Immature natural killer cell (primary cell): ENCODE measurements around the gene BET1L. TPM values are rescaled to one million over a fixed set of nuclear protein-coding genes. Genes with fewer than 3 reads are reported as not detected.
"Not testable (repeated sequence)": the region's sequence is repeated elsewhere in the genome, so short reads cannot be mapped to it uniquely, and the experiment has no call there.

Experiments
- DNase-seq, 3 donors: peaks; one replicate each; pipeline ENCODE4 v3.0.0; 2022; ENCODE audit warnings: mixed read lengths in 1 of 3
- H3K27ac Mint-ChIP-seq, 6 donors: one replicate each; pipeline ENCODE4 v1.8.0; 2020; ENCODE audit warnings: mixed read lengths in 6 of 6, mild to moderate bottlenecking in 5 of 6, inconsistent platforms in 4 of 6, moderate library complexity in 3 of 6
- H3K27me3 Mint-ChIP-seq, 3 donors: one replicate each; pipeline ENCODE4 v1.8.0; 2020 to 2021; ENCODE audit warnings: low read depth in 3 of 3, mild to moderate bottlenecking in 3 of 3, mixed read lengths in 3 of 3, moderate library complexity in 3 of 3, inconsistent platforms in 1 of 3
- H3K36me3 Mint-ChIP-seq, 3 donors: one replicate each; pipeline ENCODE4 v1.8.0; 2020; ENCODE audit warnings: mixed read lengths in 3 of 3, inconsistent platforms in 2 of 3, mild to moderate bottlenecking in 2 of 3
- H3K4me1 Mint-ChIP-seq, 2 donors: one replicate each; pipeline ENCODE4 v1.8.0; 2020; ENCODE audit warnings: inconsistent platforms in 2 of 2, mild to moderate bottlenecking in 2 of 2, mixed read lengths in 2 of 2, moderate library complexity in 1 of 2
- H3K4me3 Mint-ChIP-seq, 5 donors: one replicate each; pipeline ENCODE4 v1.8.0; 2020; ENCODE audit warnings: mild to moderate bottlenecking in 5 of 5, mixed read lengths in 5 of 5, inconsistent platforms in 3 of 5, moderate library complexity in 3 of 5
- H3K9me3 Mint-ChIP-seq, 6 donors: one replicate each; pipeline ENCODE4 v1.8.0; 2020; ENCODE audit warnings: mild to moderate bottlenecking in 6 of 6, mixed read lengths in 6 of 6, inconsistent platforms in 4 of 6, moderate library complexity in 3 of 6
- polyA plus RNA-seq, 3 donors: library from polyadenylated mRNA; unstranded; fragments of 300-500 nt; fragmentation: Illumina TruSeq; gene quantifications; one replicate each; pipeline ENCODE4 v1.2.3, GENCODE V29; 2021

The BET1L gene
- polyA plus RNA-seq, 3 donors from 2014 or later: 12.1 to 39.5 (median 24.6) TPM

- Mint-ChIP-seq H3K27me3 (peaks cover 0 to 4% (median 2%) of the 10 kb centered on the region in 3 donors), H3K36me3 (peaks cover 14 to 28% (median 20%) of the 10 kb centered on the region in 3 donors), H3K27ac (peak overlapping the region in 3 of 6 donors; percentile 31 to 65 (median 35)), H3K4me1 (no peaks in the 10 kb centered on the region), H3K4me3 (no peak overlapping the region), H3K9me3 (no peaks in the 10 kb centered on the region)
- no peak for DNase-seq
Observed at GRCh38 chr11:223026-223789, 16.0 kb upstream of the BET1L start.

- Mint-ChIP-seq H3K27ac (peak overlapping the region in 2 of 6 donors; percentile 43 to 47), H3K4me1 (peaks cover 0 to 6% of the 10 kb centered on the region in 2 donors), H3K36me3 (peaks cover 14 to 24% (median 16%) of the 10 kb centered on the region in 3 donors), H3K4me3 (no peak overlapping the region), H3K9me3 (no peaks in the 10 kb centered on the region), H3K27me3 (peaks cover 0 to 3% (median 2%) of the 10 kb centered on the region in 3 donors)
- no peak for DNase-seq
Observed at GRCh38 chr11:221998-222789, 15.0 kb upstream of the BET1L start.

DNA sequence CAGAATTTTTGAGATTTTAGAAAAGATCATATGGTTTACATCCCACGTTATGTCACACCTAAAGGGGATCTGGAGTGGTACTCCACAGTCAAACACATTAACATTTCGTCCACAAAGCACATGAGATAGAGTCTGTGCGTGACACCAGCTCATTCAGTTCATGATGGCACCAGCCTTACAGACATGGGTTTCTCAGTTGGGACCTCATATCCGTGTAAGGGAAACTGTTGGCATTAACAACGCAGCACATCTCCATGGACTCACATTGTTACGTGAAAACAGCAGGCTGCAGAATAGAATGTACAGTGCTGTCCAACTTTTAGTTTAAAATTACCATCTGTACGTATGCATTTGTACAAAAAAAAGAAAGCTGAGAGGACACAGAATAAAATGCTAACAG, 14.3 kb upstream of the BET1L start:
- Mint-ChIP-seq H3K36me3 (peaks cover 14 to 24% (median 16%) of the 10 kb centered on the region in 3 donors), H3K4me3 (no peak overlapping the region), H3K4me1 (peaks cover 0 to 6% of the 10 kb centered on the region in 2 donors), H3K27ac (no peak overlapping the region), H3K27me3 (peaks cover 0 to 3% (median 2%) of the 10 kb centered on the region in 3 donors), H3K9me3 (no peaks in the 10 kb centered on the region)
- no peak for DNase-seq

GRCh38 chr11:220641-221215, 13.5 kb upstream of the BET1L start:
- not testable (repeated sequence) for H3K27ac Mint-ChIP-seq, DNase-seq, H3K9me3 Mint-ChIP-seq, H3K4me3 Mint-ChIP-seq, H3K27me3 Mint-ChIP-seq, H3K4me1 Mint-ChIP-seq
- H3K36me3 Mint-ChIP-seq: peaks cover 13 to 21% (median 16%) of the 10 kb centered on the region in 3 donors

DNA sequence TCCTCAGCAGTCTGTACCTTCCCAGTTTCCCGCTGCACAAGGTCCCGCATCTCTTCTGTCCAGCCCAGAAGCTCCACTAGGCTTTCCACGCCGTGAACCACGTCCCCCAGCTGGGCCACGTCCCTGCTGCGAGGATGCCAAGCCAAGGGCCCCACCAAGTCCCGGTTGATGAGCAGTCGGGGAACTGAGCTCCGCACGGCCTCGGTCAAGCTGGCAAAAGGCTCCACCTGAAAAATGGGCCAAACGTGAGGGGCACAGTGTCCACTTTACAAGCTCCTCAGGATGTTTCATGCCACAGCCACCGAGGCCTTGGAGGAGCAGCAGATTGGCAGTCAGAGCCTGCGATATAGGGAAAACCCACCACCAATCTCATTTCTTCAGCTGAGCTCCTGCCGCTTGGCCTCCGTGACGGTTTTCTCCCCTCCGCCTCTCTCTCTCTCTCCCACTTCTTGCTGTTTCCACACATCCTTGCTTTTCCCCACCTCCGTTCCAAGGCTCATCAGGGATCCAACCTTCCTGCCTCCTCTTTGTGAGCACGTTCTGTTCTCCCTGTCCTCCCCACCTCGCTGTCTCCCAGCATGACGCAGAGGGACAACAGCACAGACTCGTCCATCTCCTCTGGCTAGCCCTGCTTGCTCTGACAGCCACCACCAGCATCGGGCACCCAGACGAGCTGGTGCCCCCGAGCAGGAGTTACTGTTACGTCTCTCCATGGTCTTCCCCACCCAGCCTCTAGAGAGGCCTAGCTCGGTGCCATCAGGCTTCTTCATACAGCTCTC, 11.8 kb upstream of the BET1L start:
- no peak overlapping the region for H3K4me3 Mint-ChIP-seq
- H3K36me3 Mint-ChIP-seq: peaks cover 9 to 19% (median 16%) of the 10 kb centered on the region in 3 donors
- H3K27ac Mint-ChIP-seq: no peak overlapping the region
- H3K27me3 Mint-ChIP-seq: peaks cover 0 to 5% (median 0%) of the 10 kb centered on the region in 3 donors
- peaks cover 0 to 6% of the 10 kb centered on the region in 2 donors for H3K4me1 Mint-ChIP-seq
- no peaks in the 10 kb centered on the region for H3K9me3 Mint-ChIP-seq
- no peak for DNase-seq

GRCh38 chr11:217704-218103, 10.5 kb upstream of the BET1L start:
- H3K27me3 Mint-ChIP-seq: peaks cover 0 to 5% (median 0%) of the 10 kb centered on the region in 3 donors
- peaks cover 6 to 19% (median 14%) of the 10 kb centered on the region in 3 donors for H3K36me3 Mint-ChIP-seq
- H3K4me3 Mint-ChIP-seq: no peak overlapping the region
- no peaks in the 10 kb centered on the region for H3K9me3 Mint-ChIP-seq
- peak overlapping the region in 4 of 6 donors; percentile 0 to 53 (median 18) for H3K27ac Mint-ChIP-seq
- peaks cover 0 to 6% of the 10 kb centered on the region in 2 donors for H3K4me1 Mint-ChIP-seq
- no peak for DNase-seq

DNA sequence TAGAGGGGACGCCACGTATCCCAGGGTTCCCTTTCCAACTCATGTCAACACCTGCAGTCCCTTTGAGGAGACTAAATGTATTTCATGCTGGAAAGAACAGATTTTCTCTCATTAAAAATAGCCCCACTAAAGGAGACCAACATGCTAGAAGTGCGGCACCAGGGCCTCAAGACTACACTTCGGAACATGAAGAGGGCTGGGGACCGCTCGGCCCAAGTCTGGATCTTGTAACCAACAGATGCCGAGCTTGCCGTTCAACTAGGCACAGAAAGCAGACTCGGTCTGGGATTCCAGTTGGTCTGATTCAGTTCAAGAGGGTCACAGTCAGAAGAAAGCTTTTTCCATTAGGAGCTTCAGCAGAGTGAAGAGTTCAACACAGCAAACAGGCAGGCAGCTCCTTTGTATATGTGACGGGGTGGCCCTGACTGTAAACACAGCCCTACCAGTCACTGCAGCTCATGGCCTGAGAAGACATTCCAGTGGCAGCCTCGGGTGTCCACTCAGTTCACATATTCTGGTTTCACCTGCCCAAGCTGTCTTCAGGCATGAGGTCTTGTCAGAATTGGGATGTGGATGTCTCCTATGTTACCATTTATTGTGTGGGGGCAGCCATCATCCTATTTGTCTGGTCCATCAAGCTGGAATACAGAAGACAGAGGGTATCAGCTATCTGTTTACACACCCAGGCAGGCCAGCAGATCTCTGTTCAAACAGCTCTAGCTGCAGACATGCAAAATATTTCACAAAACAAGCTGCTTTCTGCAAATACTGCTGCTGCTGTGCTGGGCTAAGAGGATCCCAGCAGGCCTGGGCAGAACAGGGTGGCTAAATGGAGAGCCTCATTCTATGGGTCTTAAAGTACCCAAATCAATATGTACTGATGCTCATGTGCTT, 9.1 kb upstream of the BET1L start:
- peaks cover 6 to 17% (median 11%) of the 10 kb centered on the region in 3 donors for H3K36me3 Mint-ChIP-seq
- no peak for DNase-seq
- no peak overlapping the region for H3K4me3 Mint-ChIP-seq
- no peaks in the 10 kb centered on the region for H3K9me3 Mint-ChIP-seq
- H3K27me3 Mint-ChIP-seq: peaks cover 0 to 7% (median 0%) of the 10 kb centered on the region in 3 donors
- peak overlapping the region in 2 of 6 donors; percentile 46 to 57 for H3K27ac Mint-ChIP-seq
- H3K4me1 Mint-ChIP-seq: peaks cover 2 to 9% of the 10 kb centered on the region in 2 donors

DNA sequence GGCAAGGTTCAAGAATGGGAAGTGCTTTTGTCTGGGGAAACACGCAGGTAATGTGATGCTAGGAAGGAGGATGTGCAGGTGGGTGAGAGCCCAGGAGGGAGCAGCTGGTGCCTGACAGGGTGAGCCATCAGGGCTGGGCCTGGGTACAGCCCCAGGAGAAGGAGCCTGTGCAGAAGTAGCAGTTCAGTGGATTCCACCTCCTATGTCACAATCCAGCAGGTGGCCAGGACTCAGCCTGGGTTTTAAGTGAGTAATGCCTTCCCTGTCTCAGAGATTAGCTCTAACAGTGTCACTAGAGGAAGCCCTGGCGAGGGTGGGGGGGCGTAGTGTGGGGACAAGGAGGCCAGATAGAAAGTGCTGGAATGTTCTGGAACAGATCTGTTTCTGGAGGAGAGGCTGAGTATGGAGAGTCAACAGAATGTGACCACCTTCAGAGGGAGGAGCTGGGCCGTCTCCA, 8.4 kb upstream of the BET1L start:
- Mint-ChIP-seq H3K27ac (peak overlapping the region in 1 of 6 donors; percentile 67), H3K9me3 (no peaks in the 10 kb centered on the region), H3K36me3 (peaks cover 7 to 20% (median 12%) of the 10 kb centered on the region in 3 donors), H3K4me1 (peaks cover 6 to 12% of the 10 kb centered on the region in 2 donors), H3K4me3 (no peak overlapping the region), H3K27me3 (peaks cover 0 to 7% (median 0%) of the 10 kb centered on the region in 3 donors)
- DNase-seq: no peak

- peaks cover 0 to 6% (median 0%) of the 10 kb centered on the region in 3 donors for H3K27me3 Mint-ChIP-seq
- H3K4me3 Mint-ChIP-seq: no peak overlapping the region
- peaks cover 3 to 18% (median 7%) of the 10 kb centered on the region in 3 donors for H3K36me3 Mint-ChIP-seq
- no peak for DNase-seq
- peak overlapping the region in 1 of 6 donors; percentile 14 for H3K27ac Mint-ChIP-seq
- H3K4me1 Mint-ChIP-seq: peaks cover 12% of the 10 kb centered on the region in 2 donors
- H3K9me3 Mint-ChIP-seq: no peaks in the 10 kb centered on the region
Observed at GRCh38 chr11:214083-214482, 6.9 kb upstream of the BET1L start.

- DNase-seq: no peak
- Mint-ChIP-seq H3K9me3 (no peaks in the 10 kb centered on the region), H3K4me3 (no peak overlapping the region), H3K27me3 (peaks cover 4 to 11% (median 5%) of the 10 kb centered on the region in 3 donors), H3K27ac (peak overlapping the region in 2 of 6 donors; percentile 21 to 73), H3K36me3 (peaks cover 3 to 17% (median 7%) of the 10 kb centered on the region in 3 donors), H3K4me1 (peaks cover 11 to 16% of the 10 kb centered on the region in 2 donors)
Observed at GRCh38 chr11:213111-213510, 5.9 kb upstream of the BET1L start.

DNA sequence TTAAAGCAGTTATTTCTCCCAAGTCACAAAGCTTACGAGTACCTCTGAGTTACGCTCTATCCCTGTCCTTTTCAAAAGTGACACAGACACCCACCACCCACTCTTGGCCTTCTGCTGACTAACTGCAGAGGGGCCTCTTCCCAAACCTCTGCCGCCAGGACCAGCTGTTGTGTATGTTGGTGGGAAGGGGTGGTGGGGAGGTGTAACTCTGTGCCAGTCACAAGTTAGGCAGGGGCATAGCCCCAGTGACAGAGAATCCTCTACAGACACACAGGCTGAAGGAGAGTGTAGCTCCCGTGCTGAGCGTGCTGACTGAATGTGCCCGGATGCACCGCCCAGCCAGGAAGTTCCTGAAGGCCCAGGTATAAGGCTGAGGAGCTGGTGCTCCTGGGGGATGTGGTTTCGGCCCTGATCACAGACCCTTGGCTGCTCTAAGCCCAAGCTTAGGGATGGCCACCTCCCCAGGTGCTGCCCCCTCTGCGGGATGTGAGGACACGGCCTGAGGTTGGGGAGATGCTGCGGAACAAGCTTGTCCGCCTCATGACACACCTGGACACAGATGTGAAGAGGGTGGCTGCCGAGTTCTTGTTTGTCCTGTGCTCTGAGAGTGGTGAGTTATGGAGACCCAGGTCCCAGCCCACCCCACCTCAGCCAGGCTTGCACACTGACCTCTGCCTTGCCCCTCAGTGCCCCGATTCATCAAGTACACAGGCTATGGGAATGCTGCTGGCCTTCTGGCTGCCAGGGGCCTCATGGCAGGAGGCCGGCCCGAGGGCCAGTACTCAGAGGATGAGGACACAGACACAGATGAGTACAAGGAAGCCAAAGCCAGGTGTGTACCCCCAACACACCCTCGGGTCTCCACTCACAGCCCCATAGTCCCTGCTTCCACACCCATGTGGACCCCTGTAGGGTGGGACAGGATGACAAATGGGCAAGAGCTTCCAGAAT, 5.2 kb upstream of the BET1L start:
- Mint-ChIP-seq H3K27ac (peak overlapping the region in 2 of 6 donors; percentile 18 to 22), H3K4me3 (no peak overlapping the region), H3K27me3 (peaks cover 11 to 18% (median 12%) of the 10 kb centered on the region in 3 donors), H3K9me3 (no peaks in the 10 kb centered on the region), H3K36me3 (peaks cover 3 to 17% (median 7%) of the 10 kb centered on the region in 3 donors), H3K4me1 (peaks cover 10 to 23% of the 10 kb centered on the region in 2 donors)
- DNase-seq: no peak
